Measurements from ENCODE around the gene RAPGEF1.

DNA sequence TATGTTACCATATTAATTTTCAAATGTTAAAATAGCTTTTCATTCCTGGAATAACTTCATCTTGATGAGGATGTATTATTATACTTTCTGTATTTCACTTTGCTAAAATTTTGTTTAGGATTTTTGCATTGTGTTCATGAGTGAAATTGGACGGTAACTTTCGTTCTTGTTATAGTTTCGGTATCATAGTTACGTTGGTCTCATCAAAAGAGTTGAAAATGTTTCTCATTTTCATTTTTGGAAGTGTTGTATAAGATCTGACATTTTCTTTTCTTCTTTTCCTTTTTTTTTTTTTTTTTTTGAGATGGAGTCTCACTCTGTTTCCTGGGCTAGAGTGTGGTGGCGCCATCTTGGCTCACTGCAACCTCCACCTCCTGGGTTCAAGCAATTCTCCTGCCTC is 174.5 kb downstream of the RAPGEF1 start:
- TF ChIP-seq, protein P1, sequence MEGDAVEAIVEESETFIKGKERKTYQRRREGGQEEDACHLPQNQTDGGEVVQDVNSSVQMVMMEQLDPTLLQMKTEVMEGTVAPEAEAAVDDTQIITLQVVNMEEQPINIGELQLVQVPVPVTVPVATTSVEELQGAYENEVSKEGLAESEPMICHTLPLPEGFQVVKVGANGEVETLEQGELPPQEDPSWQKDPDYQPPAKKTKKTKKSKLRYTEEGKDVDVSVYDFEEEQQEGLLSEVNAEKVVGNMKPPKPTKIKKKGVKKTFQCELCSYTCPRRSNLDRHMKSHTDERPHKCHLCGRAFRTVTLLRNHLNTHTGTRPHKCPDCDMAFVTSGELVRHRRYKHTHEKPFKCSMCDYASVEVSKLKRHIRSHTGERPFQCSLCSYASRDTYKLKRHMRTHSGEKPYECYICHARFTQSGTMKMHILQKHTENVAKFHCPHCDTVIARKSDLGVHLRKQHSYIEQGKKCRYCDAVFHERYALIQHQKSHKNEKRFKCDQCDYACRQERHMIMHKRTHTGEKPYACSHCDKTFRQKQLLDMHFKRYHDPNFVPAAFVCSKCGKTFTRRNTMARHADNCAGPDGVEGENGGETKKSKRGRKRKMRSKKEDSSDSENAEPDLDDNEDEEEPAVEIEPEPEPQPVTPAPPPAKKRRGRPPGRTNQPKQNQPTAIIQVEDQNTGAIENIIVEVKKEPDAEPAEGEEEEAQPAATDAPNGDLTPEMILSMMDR (IDR thresholded peaks at IDR 0.05; ENCODE audit: low read depth, low read length): no peak
- TF ChIP-seq, protein P2, sequence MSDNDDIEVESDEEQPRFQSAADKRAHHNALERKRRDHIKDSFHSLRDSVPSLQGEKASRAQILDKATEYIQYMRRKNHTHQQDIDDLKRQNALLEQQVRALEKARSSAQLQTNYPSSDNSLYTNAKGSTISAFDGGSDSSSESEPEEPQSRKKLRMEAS (IDR thresholded peaks at IDR 0.05; ENCODE audit: low read depth, low read length): no peak
